K562 (cell line): Measurements from ENCODE around the gene IMP4. TPM values are rescaled to one million over a fixed set of nuclear protein-coding genes. Genes with fewer than 3 reads are reported as not detected.
A peak's percentile ranks its signal among the peaks of the same experiment; 100 is the strongest.

Experiments
- CTBP1 ChIP-seq: fragments of 450-650 bp; IDR thresholded peaks from 2 replicates; pipeline ENCODE4 v1.6.1; 2016; ENCODE audit warnings: borderline replicate concordance
- FOXK2 ChIP-seq, 2 experiments: fragments of 450-650 bp; IDR thresholded peaks in 1 of 2; conservative IDR thresholded peaks in 1 of 2; 2 replicates each; pipeline ENCODE4 v1.6.1; 2016; ENCODE audit warnings: low read depth in 2 of 2, mild to moderate bottlenecking in 1 of 2
- NCOA1 ChIP-seq: fragments of 450-650 bp; IDR thresholded peaks from 2 replicates; pipeline ENCODE4 v1.6.1; 2016; ENCODE audit warnings: low read depth
- PURB ChIP-seq: sonication (generic); formaldehyde crosslinking; IDR thresholded peaks from 2 replicates; pipeline ENCODE4 v1.9.0; 2021; ENCODE audit warnings: low read depth, mild to moderate bottlenecking, missing genetic modification reagents
- SMAD2 ChIP-seq: fragments of 150-350 bp; IDR thresholded peaks from 2 replicates; pipeline ENCODE4 v1.6.1; 2014; ENCODE audit warnings: low read depth, mild to moderate bottlenecking, low read length
- SMARCA5 ChIP-seq: fragments of 450-650 bp; IDR thresholded peaks from 2 replicates; pipeline ENCODE4 v1.6.1; 2016
- SOX6 ChIP-seq: fragments of 450-650 bp; IDR thresholded peaks from 2 replicates; pipeline ENCODE4 v1.6.1; 2014; ENCODE audit warnings: mild to moderate bottlenecking
- ZNF707 ChIP-seq: fragments of 250-450 bp; sonication (Bioruptor Pico); conservative IDR thresholded peaks from 2 replicates; pipeline ENCODE4 v1.8.0; 2022; ENCODE audit warnings: inconsistent platforms, mild to moderate bottlenecking, moderate library complexity
- polyA plus RNA-seq, 8 experiments: library from polyadenylated mRNA; depleted of rRNA in 4 of 8; stranded (reverse) in 5 of 8; unstranded in 3 of 8; fragments of >200 nt; fragmentation: Nextera tagmentation in 2 of 8; fragmentation: Illumina TruSeq in 1 of 8; extraction: Ambion mirVana in 2 of 8; extraction: Trizol in 1 of 8; gene quantifications; 2 replicates each; pipeline versions ENCODE4 v1.2.1 to v1.2.3, GENCODE V29; 2011 to 2014; ENCODE audit warnings: inconsistent platforms in 1 of 8, missing spikeins in 1 of 8
- total RNA-seq, 7 experiments: library from RNA; depleted of rRNA in 6 of 7; stranded (reverse); fragments of >200 nt in 6 of 7; fragmentation: Illumina TruSeq in 2 of 7; extraction: Trizol in 2 of 7; gene quantifications; 2 replicates each; pipeline versions ENCODE4 v1.2.1 to v1.2.3, GENCODE V29; 2011 to 2021; ENCODE audit warnings: low replicate concordance in 1 of 7
- TF ChIP-seq, protein P1 (sequence below): IDR thresholded peaks from 2 replicates; pipeline ENCODE4 v1.6.1; 2011; ENCODE audit warnings: borderline replicate concordance, low read depth, mild to moderate bottlenecking, moderate library complexity, low read length; ENCODE audit not compliant: insufficient read depth, poor library complexity, severe bottlenecking
- TF ChIP-seq, protein P2 (sequence below), 3 experiments: fragments of 200-800 bp in 1 of 3; fragments of 250-450 bp in 1 of 3; fragments of 450-650 bp in 1 of 3; sonication (Bioruptor Pico) in 1 of 3; sonication (Bioruptor generic) in 1 of 3; formaldehyde crosslinking in 1 of 3; IDR thresholded peaks; 2 replicates each; pipeline versions ENCODE4 v1.6.1 to v1.8.0; 2016 to 2022; ENCODE audit warnings: mild to moderate bottlenecking in 2 of 3, missing genetic modification characterization in 2 of 3, missing compliant biosample characterization in 1 of 3, moderate library complexity in 1 of 3
- TF ChIP-seq, protein P3 (sequence below), 2 experiments: fragments of 450-650 bp in 1 of 2; sonication (generic) in 1 of 2; formaldehyde crosslinking in 1 of 2; IDR thresholded peaks in 1 of 2; conservative IDR thresholded peaks in 1 of 2; 2 replicates each; pipeline versions ENCODE4 v1.6.1 to v1.8.1; 2016 to 2023; ENCODE audit warnings: mild to moderate bottlenecking in 2 of 2, moderate library complexity in 2 of 2, inconsistent platforms in 1 of 2, missing genetic modification reagents in 1 of 2
- TF ChIP-seq, protein P4 (sequence below): fragments of 450-650 bp; IDR thresholded peaks from 2 replicates; pipeline ENCODE4 v1.6.1; 2016; ENCODE audit warnings: borderline replicate concordance
- TF ChIP-seq, protein P5 (sequence below): fragments of 450-650 bp; IDR thresholded peaks from 2 replicates; pipeline ENCODE4 v1.6.1; 2017; ENCODE audit warnings: antibody characterized with exemption

The IMP4 gene
- total and polyA plus RNA-seq, 9 of the 15 experiments (the other 6 are each of a cell fraction or from before 2014, with no cell fraction given): 35.4 to 209 (median 100.0) TPM

DNA sequence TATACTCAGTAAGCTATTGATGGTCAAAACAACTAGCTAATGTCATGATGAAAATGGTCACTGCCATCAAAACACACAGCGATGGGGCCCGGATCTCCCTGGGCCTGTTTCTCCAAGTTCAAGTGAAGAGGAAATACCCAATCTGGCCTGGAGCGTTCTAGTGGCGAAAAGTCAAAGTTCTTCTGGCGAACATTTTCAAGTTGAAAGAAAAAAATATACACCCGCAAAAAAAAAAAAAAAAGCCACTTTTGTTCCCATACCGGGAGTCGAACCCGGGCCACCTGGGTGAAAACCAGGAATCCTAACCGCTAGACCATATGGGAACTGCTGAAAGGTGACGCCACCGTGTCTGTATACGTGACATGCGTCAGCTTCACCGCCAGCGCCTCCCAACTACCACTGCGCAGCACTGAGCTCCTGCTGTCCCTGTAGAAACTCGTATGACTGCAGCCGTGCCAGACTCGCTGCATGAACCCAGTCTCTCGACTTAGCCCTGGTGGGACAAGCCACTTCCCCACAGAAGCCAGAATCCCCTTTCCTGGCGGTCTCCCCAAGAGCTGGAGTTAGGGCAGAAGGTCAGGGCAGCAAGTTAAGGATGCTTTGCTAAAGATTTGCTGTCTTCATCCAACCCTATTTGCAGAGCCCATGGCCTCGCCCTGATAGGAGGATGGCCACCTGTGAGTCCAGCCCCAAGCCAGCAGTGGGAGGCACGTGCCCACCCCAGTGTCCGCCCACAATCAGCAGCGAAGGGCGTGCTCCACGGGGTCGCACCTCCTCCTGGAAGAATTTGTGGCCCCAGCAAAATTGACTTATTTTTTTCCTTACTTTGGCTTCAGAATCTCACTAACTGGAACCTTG, 5.6 kb upstream of the IMP4 start (continued):
- TF ChIP-seq, protein P1, sequence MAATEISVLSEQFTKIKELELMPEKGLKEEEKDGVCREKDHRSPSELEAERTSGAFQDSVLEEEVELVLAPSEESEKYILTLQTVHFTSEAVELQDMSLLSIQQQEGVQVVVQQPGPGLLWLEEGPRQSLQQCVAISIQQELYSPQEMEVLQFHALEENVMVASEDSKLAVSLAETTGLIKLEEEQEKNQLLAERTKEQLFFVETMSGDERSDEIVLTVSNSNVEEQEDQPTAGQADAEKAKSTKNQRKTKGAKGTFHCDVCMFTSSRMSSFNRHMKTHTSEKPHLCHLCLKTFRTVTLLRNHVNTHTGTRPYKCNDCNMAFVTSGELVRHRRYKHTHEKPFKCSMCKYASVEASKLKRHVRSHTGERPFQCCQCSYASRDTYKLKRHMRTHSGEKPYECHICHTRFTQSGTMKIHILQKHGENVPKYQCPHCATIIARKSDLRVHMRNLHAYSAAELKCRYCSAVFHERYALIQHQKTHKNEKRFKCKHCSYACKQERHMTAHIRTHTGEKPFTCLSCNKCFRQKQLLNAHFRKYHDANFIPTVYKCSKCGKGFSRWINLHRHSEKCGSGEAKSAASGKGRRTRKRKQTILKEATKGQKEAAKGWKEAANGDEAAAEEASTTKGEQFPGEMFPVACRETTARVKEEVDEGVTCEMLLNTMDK: no peak
- no peak; the same call in 1 of the 2 replicates for TF ChIP-seq NCOA1
- peak; percentile 75; the same call in 1 of the 2 replicates for TF ChIP-seq CTBP1
- no peak for TF ChIP-seq ZNF707 (CRISPR knock-in tag)
- TF ChIP-seq, protein P2, sequence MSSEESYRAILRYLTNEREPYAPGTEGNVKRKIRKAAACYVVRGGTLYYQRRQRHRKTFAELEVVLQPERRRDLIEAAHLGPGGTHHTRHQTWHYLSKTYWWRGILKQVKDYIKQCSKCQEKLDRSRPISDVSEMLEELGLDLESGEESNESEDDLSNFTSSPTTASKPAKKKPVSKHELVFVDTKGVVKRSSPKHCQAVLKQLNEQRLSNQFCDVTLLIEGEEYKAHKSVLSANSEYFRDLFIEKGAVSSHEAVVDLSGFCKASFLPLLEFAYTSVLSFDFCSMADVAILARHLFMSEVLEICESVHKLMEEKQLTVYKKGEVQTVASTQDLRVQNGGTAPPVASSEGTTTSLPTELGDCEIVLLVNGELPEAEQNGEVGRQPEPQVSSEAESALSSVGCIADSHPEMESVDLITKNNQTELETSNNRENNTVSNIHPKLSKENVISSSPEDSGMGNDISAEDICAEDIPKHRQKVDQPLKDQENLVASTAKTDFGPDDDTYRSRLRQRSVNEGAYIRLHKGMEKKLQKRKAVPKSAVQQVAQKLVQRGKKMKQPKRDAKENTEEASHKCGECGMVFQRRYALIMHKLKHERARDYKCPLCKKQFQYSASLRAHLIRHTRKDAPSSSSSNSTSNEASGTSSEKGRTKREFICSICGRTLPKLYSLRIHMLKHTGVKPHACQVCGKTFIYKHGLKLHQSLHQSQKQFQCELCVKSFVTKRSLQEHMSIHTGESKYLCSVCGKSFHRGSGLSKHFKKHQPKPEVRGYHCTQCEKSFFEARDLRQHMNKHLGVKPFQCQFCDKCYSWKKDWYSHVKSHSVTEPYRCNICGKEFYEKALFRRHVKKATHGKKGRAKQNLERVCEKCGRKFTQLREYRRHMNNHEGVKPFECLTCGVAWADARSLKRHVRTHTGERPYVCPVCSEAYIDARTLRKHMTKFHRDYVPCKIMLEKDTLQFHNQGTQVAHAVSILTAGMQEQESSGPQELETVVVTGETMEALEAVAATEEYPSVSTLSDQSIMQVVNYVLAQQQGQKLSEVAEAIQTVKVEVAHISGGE (CRISPR knock-in tag; IDR thresholded peaks at IDR 0.05): 0 out of 6 replicates have a peak, but pooled peaks of 1 of the 3 experiments have one; percentile 25
- TF ChIP-seq, protein P3, sequence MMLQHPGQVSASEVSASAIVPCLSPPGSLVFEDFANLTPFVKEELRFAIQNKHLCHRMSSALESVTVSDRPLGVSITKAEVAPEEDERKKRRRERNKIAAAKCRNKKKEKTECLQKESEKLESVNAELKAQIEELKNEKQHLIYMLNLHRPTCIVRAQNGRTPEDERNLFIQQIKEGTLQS (IDR thresholded peaks at IDR 0.05): 0 out of 2 replicates have a peak, but pooled peaks have one; percentile 35
- TF ChIP-seq, protein P3 (CRISPR knock-in tag; conservative IDR thresholded peaks at IDR 0.05): 0 out of 2 replicates have a peak, but pooled peaks have one; percentile 57
- TF ChIP-seq, protein P4, sequence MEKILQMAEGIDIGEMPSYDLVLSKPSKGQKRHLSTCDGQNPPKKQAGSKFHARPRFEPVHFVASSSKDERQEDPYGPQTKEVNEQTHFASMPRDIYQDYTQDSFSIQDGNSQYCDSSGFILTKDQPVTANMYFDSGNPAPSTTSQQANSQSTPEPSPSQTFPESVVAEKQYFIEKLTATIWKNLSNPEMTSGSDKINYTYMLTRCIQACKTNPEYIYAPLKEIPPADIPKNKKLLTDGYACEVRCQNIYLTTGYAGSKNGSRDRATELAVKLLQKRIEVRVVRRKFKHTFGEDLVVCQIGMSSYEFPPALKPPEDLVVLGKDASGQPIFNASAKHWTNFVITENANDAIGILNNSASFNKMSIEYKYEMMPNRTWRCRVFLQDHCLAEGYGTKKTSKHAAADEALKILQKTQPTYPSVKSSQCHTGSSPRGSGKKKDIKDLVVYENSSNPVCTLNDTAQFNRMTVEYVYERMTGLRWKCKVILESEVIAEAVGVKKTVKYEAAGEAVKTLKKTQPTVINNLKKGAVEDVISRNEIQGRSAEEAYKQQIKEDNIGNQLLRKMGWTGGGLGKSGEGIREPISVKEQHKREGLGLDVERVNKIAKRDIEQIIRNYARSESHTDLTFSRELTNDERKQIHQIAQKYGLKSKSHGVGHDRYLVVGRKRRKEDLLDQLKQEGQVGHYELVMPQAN: 0 out of 2 replicates have a peak, but pooled peaks have one; percentile 12
- TF ChIP-seq PURB (CRISPR knock-in tag): no peak
- peak in 1 of 2 experiments; percentile 65; a peak in 2 of 4 replicates for TF ChIP-seq FOXK2 (conservative IDR thresholded peaks at IDR 0.05 in 1 of 2, IDR thresholded peaks at IDR 0.05 in 1 of 2; ENCODE audit: low read depth in 2 of 2)
- TF ChIP-seq SMAD2: no peak
- TF ChIP-seq SMARCA5: 0 out of 2 replicates have a peak, but pooled peaks have one; percentile 52
- peak; percentile 64 for TF ChIP-seq SOX6
- TF ChIP-seq, protein P5, sequence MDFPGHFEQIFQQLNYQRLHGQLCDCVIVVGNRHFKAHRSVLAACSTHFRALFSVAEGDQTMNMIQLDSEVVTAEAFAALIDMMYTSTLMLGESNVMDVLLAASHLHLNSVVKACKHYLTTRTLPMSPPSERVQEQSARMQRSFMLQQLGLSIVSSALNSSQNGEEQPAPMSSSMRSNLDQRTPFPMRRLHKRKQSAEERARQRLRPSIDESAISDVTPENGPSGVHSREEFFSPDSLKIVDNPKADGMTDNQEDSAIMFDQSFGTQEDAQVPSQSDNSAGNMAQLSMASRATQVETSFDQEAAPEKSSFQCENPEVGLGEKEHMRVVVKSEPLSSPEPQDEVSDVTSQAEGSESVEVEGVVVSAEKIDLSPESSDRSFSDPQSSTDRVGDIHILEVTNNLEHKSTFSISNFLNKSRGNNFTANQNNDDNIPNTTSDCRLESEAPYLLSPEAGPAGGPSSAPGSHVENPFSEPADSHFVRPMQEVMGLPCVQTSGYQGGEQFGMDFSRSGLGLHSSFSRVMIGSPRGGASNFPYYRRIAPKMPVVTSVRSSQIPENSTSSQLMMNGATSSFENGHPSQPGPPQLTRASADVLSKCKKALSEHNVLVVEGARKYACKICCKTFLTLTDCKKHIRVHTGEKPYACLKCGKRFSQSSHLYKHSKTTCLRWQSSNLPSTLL: peak; percentile 86
